NK-92 (cell line): ENCODE measurements around the gene IGDCC3.
"Not testable (repeated sequence)": the region's sequence is repeated elsewhere in the genome, so short reads cannot be mapped to it uniquely, and the experiment has no call there.

Source experiments
- DNase-seq: peaks from one replicate; lab custom pipeline; 2025; ENCODE audit not compliant: unreplicated experiment; lab: John Stamatoyannopoulos, UW

The IGDCC3 gene

DNA sequence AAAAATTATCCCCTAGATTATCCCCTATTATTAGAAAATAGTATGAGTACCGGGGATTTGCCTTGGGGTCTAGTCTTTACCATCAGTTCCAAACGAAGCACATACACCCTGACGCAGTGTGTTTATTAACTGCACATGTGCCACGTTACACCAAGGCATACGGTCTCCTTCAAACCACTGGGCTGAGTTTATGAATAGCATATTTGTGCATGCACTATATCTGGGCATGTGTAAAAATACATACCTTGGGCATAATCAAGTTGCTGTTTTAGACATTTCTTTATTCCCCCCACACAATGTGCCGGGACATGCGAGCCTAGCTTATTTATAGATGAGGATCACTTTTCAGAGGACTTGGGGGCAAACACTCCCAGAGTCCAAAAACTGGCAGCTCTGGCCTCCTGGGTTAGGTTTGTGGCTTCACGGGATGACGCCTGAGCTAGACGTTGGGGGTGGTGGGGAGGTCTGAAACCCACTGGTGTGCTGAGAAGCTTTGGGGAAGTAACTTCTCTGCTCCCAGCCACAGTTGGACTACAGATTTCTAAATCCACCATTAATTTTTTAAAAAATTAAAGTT is 28.7 kb upstream of the IGDCC3 start:
- no peak for DNase-seq

DNA sequence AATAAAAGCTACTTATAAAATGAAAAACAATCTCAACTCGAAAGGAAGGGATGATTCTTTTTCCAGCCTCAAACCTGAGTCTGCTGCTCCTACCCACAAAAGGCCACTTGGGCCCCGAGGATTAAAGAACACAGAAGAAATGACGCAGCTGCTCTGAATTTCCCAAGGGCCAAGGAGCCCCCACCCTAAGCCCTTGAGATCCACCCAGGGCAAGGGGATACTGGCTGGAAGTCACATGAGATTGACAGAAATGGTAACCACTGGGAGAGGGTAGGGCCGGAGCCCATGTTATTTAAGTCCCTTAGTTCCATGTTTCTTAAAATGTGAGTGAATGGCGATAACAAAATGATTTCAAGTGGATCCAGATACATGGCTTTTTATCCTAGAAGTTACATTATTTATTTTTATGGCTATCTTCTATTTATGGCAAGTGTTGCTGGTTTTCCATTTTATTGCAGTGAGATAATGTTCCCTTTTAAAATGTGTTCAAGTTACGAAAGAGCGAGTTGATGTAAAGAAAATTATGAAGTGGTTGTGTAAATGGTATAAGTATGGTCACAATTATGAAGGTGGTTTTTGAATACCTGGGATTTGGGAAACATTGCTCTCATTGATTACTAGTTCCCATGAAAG is 28.1 kb upstream of the IGDCC3 start:
- DNase-seq, result no peak

DNA sequence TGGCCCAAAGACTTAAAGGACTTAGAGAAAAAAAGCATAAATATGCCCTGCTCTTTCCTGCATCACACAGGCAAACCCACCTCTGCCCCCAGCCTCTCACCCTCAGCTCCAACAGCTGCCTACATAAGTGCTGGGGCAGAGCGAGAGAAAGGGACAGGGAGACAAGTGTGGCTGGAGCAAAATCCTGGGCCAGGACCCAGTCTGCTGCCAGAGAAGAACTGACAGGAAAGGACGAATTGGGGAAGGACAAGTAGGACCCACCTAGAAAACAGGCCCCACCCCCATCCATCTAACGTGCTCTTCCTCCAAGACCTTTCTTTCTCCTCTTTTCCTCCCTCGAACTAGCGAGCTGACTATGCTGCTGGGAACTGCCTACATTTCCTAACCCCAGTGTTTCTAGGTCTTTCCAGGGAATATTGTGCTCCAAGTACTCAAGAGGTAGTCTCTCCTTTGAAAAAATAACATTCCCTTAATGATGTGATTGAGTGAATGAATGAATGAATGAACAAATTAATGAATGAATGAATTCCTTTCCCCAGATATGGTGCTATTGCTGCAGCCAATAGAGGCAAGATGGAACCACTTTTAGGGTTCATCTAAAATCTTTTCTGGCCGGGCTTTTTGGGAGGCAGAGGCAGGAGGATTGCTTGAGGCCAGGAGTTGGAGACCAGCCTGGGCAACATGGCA is 26.5 kb upstream of the IGDCC3 start:
- no peak for DNase-seq

DNA sequence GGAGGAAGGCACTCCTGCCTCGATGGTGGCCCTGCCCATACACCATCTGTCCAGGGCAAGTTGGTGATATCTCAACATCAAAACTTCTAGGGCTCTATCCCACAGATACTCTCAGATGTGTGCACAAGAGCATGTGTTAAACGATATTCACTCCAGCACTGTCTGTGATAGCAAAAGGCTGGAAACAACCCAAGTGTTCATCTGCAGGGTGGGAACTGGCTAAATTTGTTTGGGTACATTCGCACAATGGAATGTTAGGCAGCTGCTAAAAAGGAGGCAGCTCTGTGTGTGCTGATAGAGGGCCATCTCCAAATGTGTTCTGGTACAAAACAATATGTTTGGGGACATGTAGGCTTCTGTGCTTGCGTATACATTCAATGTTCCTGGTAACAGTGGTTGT is 25.2 kb upstream of the IGDCC3 start:
- DNase-seq, result no peak

DNA sequence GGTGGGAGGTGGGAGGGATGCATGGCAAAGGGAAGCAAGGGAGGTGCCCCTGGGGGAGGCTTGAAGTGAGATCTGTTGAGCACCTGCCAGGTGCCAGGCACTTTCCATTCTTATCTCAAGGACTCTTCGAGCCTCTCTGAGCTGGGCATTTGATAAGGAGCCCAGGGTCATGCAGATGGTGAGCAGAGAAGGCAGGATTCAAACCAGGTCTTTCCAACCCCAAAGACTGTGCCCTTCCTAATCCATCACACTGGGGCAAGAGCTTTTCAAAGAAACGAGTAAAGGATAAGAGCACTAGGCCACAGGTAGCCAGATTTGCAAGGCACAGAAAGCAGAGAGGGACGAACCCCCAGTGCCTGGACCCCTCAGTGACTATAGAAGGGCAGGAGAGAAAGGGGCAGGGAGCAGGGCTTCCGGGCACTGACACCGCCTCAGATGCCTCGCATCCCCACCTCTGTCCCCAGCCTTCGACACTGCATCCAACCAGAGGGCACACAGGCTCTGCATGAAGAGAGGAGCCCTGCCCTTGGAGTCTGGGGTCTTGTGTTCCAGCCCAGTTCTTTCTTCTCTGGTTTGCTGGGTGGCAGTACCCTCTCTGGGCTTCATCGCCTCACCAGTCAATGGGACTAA is 23.9 kb upstream of the IGDCC3 start:
- no peak for DNase-seq

GRCh38 chr15:65400760-65401610 is 23.2 kb upstream of the IGDCC3 start:
- no peak for DNase-seq

DNA sequence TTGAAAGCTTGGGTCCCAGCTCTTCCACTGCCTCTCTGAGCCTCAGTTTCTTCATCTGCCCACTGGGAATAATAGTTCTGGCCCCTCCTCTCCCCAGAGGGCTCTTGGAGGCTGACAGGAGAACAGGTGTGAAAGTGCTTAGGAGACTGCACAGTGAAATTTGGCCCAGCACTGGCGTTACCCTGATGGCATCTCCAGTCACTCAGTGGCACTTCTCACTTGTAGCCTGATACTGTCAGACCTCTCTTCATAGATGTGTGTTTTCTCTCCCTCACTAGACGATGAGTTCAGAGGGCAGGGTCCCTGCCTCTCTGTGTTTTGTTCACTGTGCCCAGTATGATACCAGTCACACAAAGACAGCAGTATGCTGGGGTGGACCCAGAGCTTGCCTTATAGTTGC is 22.2 kb upstream of the IGDCC3 start:
- no peak for DNase-seq

DNA sequence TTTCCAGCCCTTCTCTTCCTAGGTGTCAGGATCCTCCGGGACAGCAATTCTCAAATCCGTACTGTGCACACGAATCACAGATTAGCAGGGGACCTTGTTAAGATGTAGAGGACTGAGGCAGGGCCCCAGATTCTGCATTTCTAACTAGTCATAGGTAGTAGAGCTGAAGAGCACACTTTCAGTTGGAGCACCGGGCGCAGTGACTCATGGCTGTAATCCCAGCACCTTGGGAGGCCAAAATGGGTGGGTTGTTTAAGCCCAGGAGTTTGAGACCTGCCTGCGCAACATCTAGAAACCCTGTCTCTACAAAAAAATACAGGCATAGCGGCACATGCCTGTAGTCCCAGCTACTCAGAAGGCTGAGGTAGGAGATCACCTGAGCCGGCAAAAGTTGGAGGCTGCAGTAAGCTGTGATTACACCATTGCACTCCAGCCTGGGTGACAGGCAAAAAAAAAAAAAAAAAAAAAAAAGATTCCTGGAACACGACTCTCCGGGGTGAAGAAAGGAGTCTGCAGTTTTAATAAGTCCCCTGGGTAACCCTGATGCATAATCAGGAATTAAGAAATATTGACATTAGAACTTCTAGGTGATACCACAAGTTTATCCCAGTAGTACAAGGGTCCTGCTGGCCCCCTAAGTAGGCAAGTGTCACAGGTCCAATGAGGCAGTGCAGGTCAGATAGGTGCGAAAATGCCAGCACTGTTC is 21.4 kb upstream of the IGDCC3 start:
- no peak for DNase-seq

DNA sequence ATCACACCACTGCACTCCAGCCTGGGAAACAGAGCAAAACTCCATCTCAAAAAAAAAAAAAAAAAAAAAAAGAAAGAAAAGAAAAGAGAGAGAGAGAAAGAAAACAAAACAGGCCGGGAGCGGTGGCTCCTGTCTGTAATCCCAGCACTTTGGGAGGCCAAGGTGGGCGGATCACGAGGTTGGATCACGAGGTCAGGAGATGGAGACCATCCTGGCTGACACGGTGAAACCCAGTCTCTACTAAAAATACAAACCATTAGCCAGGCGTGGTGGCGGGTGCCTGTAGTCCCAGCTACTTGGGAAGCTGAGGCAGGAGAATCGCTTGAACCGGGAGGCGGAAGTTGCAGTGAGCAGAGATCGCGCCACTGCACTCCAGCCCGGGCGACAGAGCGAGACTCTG is 20.7 kb upstream of the IGDCC3 start:
- DNase-seq, result not testable (repeated sequence)

DNA sequence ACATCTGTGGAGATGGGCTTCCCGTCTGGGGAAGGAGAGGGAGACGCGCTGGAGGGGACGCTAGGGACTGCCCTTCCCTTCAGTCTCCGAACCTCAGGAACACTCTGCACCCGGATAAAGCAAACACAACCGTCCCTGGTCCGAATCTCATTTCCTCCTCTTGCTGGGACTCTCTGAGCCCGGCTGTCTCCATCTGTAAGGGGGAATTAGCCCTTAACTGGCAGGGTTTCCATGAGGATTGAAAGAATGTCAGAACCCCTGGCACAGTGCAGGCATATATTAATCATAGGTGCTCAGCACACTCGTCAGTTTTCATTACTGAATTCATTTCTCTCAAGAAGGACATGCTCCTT is 19.1 kb upstream of the IGDCC3 start:
- DNase-seq, result no peak

GRCh38 chr15:65396283-65396964 is 18.6 kb upstream of the IGDCC3 start:
- DNase-seq, result no peak

- no peak for DNase-seq
These were observed 17.9 kb upstream of the IGDCC3 start for GRCh38 chr15:65395567-65396202.

DNA sequence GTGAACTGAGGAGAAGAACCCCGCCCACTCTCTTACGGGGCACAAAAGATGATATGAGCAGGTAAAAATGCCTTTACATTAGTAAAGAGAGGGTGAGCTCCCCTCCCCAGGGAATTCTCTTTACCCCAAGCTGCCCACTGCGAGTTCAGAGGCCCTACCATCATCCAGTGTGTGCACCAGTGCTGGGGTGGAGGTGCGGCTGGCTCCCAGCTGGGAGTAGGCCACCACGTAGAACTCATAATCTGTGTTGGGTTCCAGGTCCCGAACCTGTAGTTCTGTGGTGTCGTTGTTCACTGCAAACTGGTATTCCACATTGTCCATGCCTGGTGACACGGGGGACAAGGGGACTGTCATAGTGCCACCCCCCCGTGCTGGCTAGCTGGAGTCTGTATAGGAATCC is 17.1 kb upstream of the IGDCC3 start:
- DNase-seq, result no peak

DNA sequence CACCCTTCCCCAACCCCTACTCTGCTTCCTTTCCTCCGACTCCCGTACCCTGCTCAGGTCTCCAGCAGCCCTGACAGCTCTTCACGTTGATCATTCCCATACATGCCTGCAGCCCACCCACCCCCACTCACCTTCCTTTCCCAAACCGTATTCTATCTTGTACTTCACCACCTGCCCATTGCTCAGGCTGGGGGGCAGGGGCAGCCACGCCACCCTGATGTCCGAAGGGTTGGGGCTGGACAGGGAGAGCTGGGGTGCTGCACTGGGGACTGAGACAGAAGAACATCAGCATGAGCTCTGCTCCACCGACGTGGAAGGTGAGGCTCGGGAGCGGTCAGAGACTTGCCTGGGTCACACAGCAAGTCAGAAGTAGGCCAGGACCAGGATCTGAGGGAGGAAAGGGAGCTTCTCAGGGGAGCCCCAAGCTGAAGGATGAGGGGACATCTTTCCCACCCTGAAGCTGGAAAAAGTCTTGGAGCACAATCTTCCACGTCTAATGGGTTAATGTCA is 16.5 kb upstream of the IGDCC3 start:
- DNase-seq, result no peak

DNA sequence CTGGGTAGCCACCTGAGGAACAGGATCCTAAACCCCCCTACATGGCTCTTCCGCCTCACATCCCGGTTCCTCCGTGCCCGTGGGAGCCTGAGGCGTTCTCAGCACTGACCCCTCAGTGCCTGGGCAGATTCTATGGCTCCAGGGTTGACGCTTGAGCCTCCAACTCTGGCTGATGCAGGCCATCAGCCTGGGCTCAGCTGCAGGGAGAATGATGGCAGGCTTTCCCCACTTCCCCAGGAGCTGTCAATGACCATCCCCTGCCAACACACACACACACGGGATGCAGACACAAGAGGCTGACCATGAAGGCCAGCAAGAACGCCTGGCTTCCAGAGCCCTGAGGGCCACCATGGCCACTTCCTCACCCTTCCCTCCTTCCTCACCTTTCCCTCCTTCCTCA is 15.8 kb upstream of the IGDCC3 start:
- DNase-seq, result no peak

DNA sequence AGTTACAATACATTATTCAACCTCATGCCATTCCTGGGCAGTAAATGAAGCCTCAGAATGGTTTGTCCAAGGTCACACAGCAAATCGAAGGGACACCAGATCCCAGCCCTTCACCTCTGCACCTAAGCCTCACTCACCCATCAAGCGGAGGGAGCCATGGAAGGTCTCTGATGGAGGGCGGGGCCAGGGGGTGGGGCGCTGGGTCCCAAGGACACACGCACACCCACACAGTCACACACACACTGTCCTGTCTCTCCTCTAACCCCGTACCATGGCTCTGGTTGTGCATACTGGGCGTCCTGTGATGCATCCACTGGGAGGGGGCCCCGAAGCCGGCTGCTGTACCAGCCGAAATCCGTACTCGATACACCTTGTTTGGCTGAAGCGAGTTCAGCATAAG is 15.3 kb upstream of the IGDCC3 start:
- no peak for DNase-seq

DNA sequence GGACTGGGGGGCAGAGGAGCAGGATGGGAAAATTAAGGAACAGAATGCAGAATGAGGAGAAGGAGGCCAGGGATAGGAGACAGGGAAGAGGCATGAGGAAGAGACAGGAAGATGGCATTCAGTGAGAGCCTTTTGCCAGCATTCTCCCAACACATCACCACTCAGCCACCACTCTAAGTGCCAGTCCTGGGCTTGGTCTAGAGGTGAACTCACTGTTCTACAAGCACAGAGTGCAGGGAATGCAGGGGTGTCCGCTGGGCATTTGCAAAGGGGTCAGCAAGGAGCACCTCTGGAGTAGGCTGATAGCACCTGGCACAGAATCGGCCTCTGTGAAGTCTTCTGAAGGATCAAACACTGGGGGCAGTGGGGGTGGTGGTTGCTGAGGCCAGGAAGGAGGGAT is 14.6 kb upstream of the IGDCC3 start:
- no peak for DNase-seq

- no peak for DNase-seq
These were observed 13.9 kb upstream of the IGDCC3 start for GRCh38 chr15:65391732-65392131.

GRCh38 chr15:65390447-65390846 is 12.6 kb upstream of the IGDCC3 start:
- no peak for DNase-seq

- DNase-seq, result no peak
These were observed 11.4 kb upstream of the IGDCC3 start for GRCh38 chr15:65389226-65389625.
